ENCODE data around the gene SP6.

DNA sequence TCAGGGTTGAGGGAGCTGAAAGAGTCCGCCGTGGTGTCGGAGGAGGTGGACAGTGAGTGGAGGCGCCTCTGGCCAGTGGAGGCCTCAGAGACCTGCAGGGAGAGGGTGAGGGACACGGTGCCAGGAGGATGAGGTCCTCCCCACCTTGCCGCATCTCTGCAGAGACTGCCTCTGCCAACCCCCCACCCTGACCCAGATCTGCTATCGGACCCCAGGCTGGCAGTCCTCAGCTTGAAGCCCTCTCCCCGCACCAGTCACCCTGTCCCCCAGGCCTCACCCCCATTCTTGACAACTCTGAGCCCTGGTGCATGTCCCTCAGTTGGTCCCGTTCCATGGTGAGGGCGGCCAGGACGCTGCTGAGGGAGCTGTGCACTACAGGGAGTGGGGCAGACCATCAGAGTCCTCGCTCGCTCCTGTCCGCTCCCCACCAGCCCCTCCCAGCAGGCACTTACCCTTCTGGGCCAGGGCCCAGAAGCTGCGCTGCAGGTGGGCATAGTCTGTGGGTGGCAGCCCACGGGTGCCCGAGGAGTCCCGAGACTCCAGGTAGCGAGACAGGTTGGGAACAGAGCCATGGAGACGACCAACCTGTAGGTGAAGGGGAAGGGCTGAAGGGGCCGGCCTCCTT, 34.7 kb downstream of the SP6 start:
- no peak for TF ChIP-seq YY1 (IDR thresholded peaks at IDR 0.05; ENCODE audit: insufficient read depth, insufficient read length)
- TF ChIP-seq ZNF274 (IDR thresholded peaks at IDR 0.05; ENCODE audit: low read depth, low read length), result no peak
- TF ChIP-seq SUZ12 (IDR thresholded peaks at IDR 0.05; ENCODE audit: extremely low read depth, insufficient read depth, insufficient read length), result no peak

Measured in NT2/D1 (cell line).